H1 (cell line): ENCODE data around the gene RNF149. TPM values are rescaled to one million over a fixed set of nuclear protein-coding genes. Genes with fewer than 3 reads are reported as not detected.

ENCODE experiments used
- CTCF ChIA-PET: fragments of 300-600 bp; sonication (Branson Sonifier 250); formaldehyde crosslinking; loops from one replicate; lab custom pipeline; 2021; ENCODE audit not compliant: partially characterized antibody; lab: Charles Lee
- POLR2A ChIA-PET: fragments of 300-600 bp; sonication (Branson Sonifier 250); formaldehyde crosslinking; loops from one replicate; lab custom pipeline; 2021; ENCODE audit warnings: inconsistent platforms; ENCODE audit not compliant: partially characterized antibody; lab: Charles Lee
- DNase-seq, 2 experiments: peaks; one replicate each; pipeline versions ENCODE4 v3.0.0 to v3.0.0-alpha.2; 2010 to 2022; ENCODE audit warnings: low spot score in 2 of 2, low read depth in 1 of 2, mixed read lengths in 1 of 2
- FAIRE-seq: peaks from 2 replicates; lab custom pipeline; 2011; peaks lifted over from hg19 to GRCh38; lab: Jason Lieb, UNC
- H2AFZ ChIP-seq: 2 replicates; pipeline ENCODE4 v1.8.1; 2012; ENCODE audit warnings: low read length, inconsistent platforms
- H2AK5ac ChIP-seq: 2 replicates; pipeline ENCODE4 v1.6.1; 2013; ENCODE audit warnings: low read depth, low read length
- H2BK120ac ChIP-seq: replicated peaks from 2 replicates; pipeline ENCODE3; 2013; ENCODE audit warnings: low read depth, low read length, inconsistent platforms
- H2BK12ac ChIP-seq: 2 replicates; pipeline ENCODE4 v1.6.1; 2013; ENCODE audit warnings: low read depth, low read length
- H2BK15ac ChIP-seq: 2 replicates; pipeline ENCODE4 v1.6.1; 2013; ENCODE audit warnings: low read length
- H2BK20ac ChIP-seq: 2 replicates; pipeline ENCODE4 v1.6.1; 2013; ENCODE audit warnings: low read length
- H2BK5ac ChIP-seq: 2 replicates; pipeline ENCODE4 v1.6.1; 2013; ENCODE audit warnings: low read depth, low read length
- H3K14ac ChIP-seq: 2 replicates; pipeline ENCODE4 v1.6.1; 2013; ENCODE audit warnings: inconsistent platforms; ENCODE audit not compliant: insufficient read length
- H3K18ac ChIP-seq: 2 replicates; pipeline ENCODE4 v1.6.1; 2013; ENCODE audit warnings: low read length; ENCODE audit errors: extremely low read depth
- H3K23ac ChIP-seq: 2 replicates; pipeline ENCODE4 v1.6.1; 2013; ENCODE audit warnings: inconsistent platforms; ENCODE audit not compliant: insufficient read length
- H3K23me2 ChIP-seq: 2 replicates; pipeline ENCODE4 v1.6.1; 2013; ENCODE audit warnings: low read depth, low read length
- H3K27ac ChIP-seq: 2 replicates; pipeline ENCODE4 v1.6.1; 2011; ENCODE audit warnings: low read depth, low read length, inconsistent platforms
- H3K27me3 ChIP-seq, 4 experiments: replicated peaks in 1 of 4; 1 replicate in 1 of 4; 2 replicates in 3 of 4; pipeline versions ENCODE4 v1.6.1 to v1.8.1; 2011 to 2013; ENCODE audit warnings: low read length in 3 of 4, mild to moderate bottlenecking in 3 of 4, inconsistent platforms in 2 of 4, mixed read lengths in 2 of 4, moderate library complexity in 1 of 4; ENCODE audit not compliant: control insufficient read depth in 3 of 4, insufficient read depth in 3 of 4; ENCODE audit errors: extremely low read depth in 1 of 4
- H3K36me3 ChIP-seq, 4 experiments: 2 replicates each; pipeline versions ENCODE4 v1.6.1 to v1.8.1; 2011 to 2013; ENCODE audit warnings: mild to moderate bottlenecking in 4 of 4, low read length in 3 of 4, moderate library complexity in 2 of 4, control low read depth in 1 of 4, inconsistent platforms in 1 of 4; ENCODE audit not compliant: insufficient read depth in 4 of 4, control insufficient read depth in 2 of 4
- H3K4ac ChIP-seq: replicated peaks from 2 replicates; pipeline ENCODE3; 2013; ENCODE audit warnings: low read length, low read depth, mixed read lengths, inconsistent platforms; ENCODE audit not compliant: insufficient read length
- H3K4me1 ChIP-seq, 4 experiments: replicated peaks in 1 of 4; 1 replicate in 1 of 4; 2 replicates in 3 of 4; pipeline versions ENCODE4 v1.6.1 to v1.8.1; 2011 to 2013; ENCODE audit warnings: low read length in 3 of 4, inconsistent platforms in 2 of 4, mixed read lengths in 1 of 4; ENCODE audit not compliant: insufficient read depth in 4 of 4, control insufficient read depth in 3 of 4
- H3K4me2 ChIP-seq, 2 experiments: 2 replicates each; pipeline versions ENCODE4 v1.6.1 to v1.8.1; 2011 to 2013; ENCODE audit warnings: low read depth in 2 of 2, low read length in 2 of 2, control low read depth in 1 of 2, inconsistent platforms in 1 of 2, mild to moderate bottlenecking in 1 of 2; ENCODE audit not compliant: insufficient read depth in 1 of 2
- H3K4me3 ChIP-seq, 4 experiments: fragments of 200-600, 300-600 bp in 1 of 4; sonication (generic), shearing (Covaris generic), sonication (Bioruptor Twin) in 1 of 4; 2 replicates each; pipeline versions ENCODE4 v1.5.1 to v1.8.1; 2011 to 2016; ENCODE audit warnings: low read length in 4 of 4, low read depth in 3 of 4, control low read depth in 2 of 4, inconsistent platforms in 2 of 4, mild to moderate bottlenecking in 2 of 4, mixed read lengths in 1 of 4, moderate library complexity in 1 of 4; ENCODE audit not compliant: insufficient read depth in 2 of 4; ENCODE audit errors: extremely low read depth in 1 of 4
- H3K56ac ChIP-seq: replicated peaks from 2 replicates; pipeline ENCODE3; 2013; ENCODE audit warnings: low read depth, mild to moderate bottlenecking, mixed read lengths, low read length, inconsistent platforms; ENCODE audit not compliant: insufficient read length
- H3K79me1 ChIP-seq: 2 replicates; pipeline ENCODE4 v1.6.1; 2013; ENCODE audit warnings: low read depth, low read length, control low read depth
- H3K79me2 ChIP-seq, 2 experiments: 2 replicates each; pipeline versions ENCODE4 v1.6.1 to v1.8.1; 2012 to 2013; ENCODE audit warnings: low read length in 2 of 2, mild to moderate bottlenecking in 2 of 2, inconsistent platforms in 1 of 2; ENCODE audit not compliant: insufficient read depth in 2 of 2, control insufficient read depth in 1 of 2
- H3K9ac ChIP-seq, 4 experiments: replicated peaks in 1 of 4; 1 replicate in 1 of 4; 2 replicates in 3 of 4; pipeline versions ENCODE4 v1.6.1 to v1.8.1; 2011 to 2013; ENCODE audit warnings: low read depth in 3 of 4, low read length in 3 of 4, control low read depth in 2 of 4, mild to moderate bottlenecking in 2 of 4, moderate library complexity in 2 of 4, inconsistent platforms in 1 of 4; ENCODE audit errors: extremely low read depth in 1 of 4
- H3K9me3 ChIP-seq, 2 experiments: 2 replicates each; pipeline versions ENCODE4 v1.6.1 to v1.8.1; 2012 to 2013; ENCODE audit warnings: mild to moderate bottlenecking in 2 of 2, moderate library complexity in 2 of 2, control low read depth in 1 of 2, inconsistent platforms in 1 of 2, low read depth in 1 of 2, low read length in 1 of 2, mixed read lengths in 1 of 2; ENCODE audit not compliant: insufficient read depth in 2 of 2
- H4K20me1 ChIP-seq, 2 experiments: replicated peaks in 1 of 2; 2 replicates each; pipeline versions ENCODE3 to v1.8.1; 2011 to 2013; ENCODE audit warnings: inconsistent platforms in 2 of 2, low read length in 2 of 2, mild to moderate bottlenecking in 1 of 2; ENCODE audit not compliant: insufficient read depth in 2 of 2, control insufficient read depth in 1 of 2
- H4K5ac ChIP-seq: 2 replicates; pipeline ENCODE4 v1.6.1; 2013; ENCODE audit warnings: low read length, low read depth, mixed read lengths, inconsistent platforms; ENCODE audit not compliant: insufficient read length
- H4K8ac ChIP-seq: 2 replicates; pipeline ENCODE4 v1.8.0; 2013; ENCODE audit warnings: mild to moderate bottlenecking, moderate library complexity, low read length, inconsistent platforms; ENCODE audit not compliant: insufficient read depth; ENCODE audit errors: extremely low read depth
- H4K91ac ChIP-seq: replicated peaks from 2 replicates; pipeline ENCODE3; 2013; ENCODE audit warnings: low read length, mixed read lengths, inconsistent platforms; ENCODE audit not compliant: insufficient read length
- BACH1 ChIP-seq: IDR thresholded peaks from 2 replicates; pipeline ENCODE4 v1.6.1; 2012; ENCODE audit warnings: low read length, improper control_type of control experiment
- BCL11A ChIP-seq, 2 experiments: IDR thresholded peaks; one replicate each; pipeline ENCODE4 v1.6.1; 2011; ENCODE audit warnings: low read depth in 2 of 2, low read length in 2 of 2, mild to moderate bottlenecking in 2 of 2
- CTBP2 ChIP-seq: IDR thresholded peaks from 2 replicates; pipeline ENCODE4 v1.7.0; 2011; ENCODE audit warnings: borderline replicate concordance, mild to moderate bottlenecking, moderate library complexity, mixed read lengths, low read length; ENCODE audit not compliant: insufficient read depth, insufficient read length
- GABPA ChIP-seq: IDR thresholded peaks from 2 replicates; pipeline ENCODE4 v1.6.1; 2011; ENCODE audit warnings: mild to moderate bottlenecking, low read length, moderate library complexity, borderline replicate concordance; ENCODE audit not compliant: insufficient read depth
- HDAC2 ChIP-seq, 2 experiments: fragments of 300-600 bp in 1 of 2; sonication (generic) in 1 of 2; IDR thresholded peaks; 2 replicates each; pipeline ENCODE4 v1.6.1; 2011 to 2012; ENCODE audit warnings: low read depth in 2 of 2, low read length in 2 of 2, mild to moderate bottlenecking in 2 of 2, moderate library complexity in 2 of 2, borderline replicate concordance in 1 of 2, inconsistent platforms in 1 of 2
- JUND ChIP-seq: IDR thresholded peaks from 2 replicates; pipeline ENCODE4 v1.6.1; 2011; ENCODE audit warnings: mild to moderate bottlenecking, improper control_type of control experiment, low read length
- MAX ChIP-seq: IDR thresholded peaks from 2 replicates; pipeline ENCODE4 v1.6.1; 2012; ENCODE audit warnings: inconsistent platforms
- NANOG ChIP-seq: IDR thresholded peaks from 2 replicates; pipeline ENCODE4 v1.6.1; 2011; ENCODE audit warnings: low read length, low read depth, mild to moderate bottlenecking, inconsistent platforms; ENCODE audit not compliant: insufficient read depth, poor library complexity, severe bottlenecking
- POLR2AphosphoS5 ChIP-seq: IDR thresholded peaks from 2 replicates; pipeline ENCODE4 v1.6.1; 2011; ENCODE audit warnings: low read depth, low read length
- POU5F1 ChIP-seq: IDR thresholded peaks from 2 replicates; pipeline ENCODE4 v1.6.1; 2011; ENCODE audit warnings: low read depth, mild to moderate bottlenecking, low read length, moderate library complexity
- RFX5 ChIP-seq: IDR thresholded peaks from 2 replicates; pipeline ENCODE4 v1.6.1; 2011; ENCODE audit warnings: low read depth, low read length, improper control_type of control experiment, borderline replicate concordance
- SP2 ChIP-seq: IDR thresholded peaks from 2 replicates; pipeline ENCODE4 v1.6.1; 2012; ENCODE audit warnings: mild to moderate bottlenecking, low read length, inconsistent platforms
- WGBS, 2 experiments: shearing (Covaris generic) in 1 of 2; methylation state at CpG; one replicate each; pipeline versions ENCODE4 v1.1.6 to v1.1.7; 2013 to 2015; ENCODE audit warnings: low lambda C conversion rate in 2 of 2, mixed read lengths in 2 of 2, inconsistent platforms in 1 of 2, low coverage in 1 of 2, missing lambda C conversion rate in 1 of 2; ENCODE audit not compliant: insufficient replicate concordance in 2 of 2, insufficient coverage in 1 of 2, insufficient read length in 1 of 2; ENCODE audit errors: extremely low coverage in 1 of 2, missing lambda C conversion rate in 1 of 2; 5-methylcytosine and 5-hydroxymethylcytosine counted together
- polyA plus RNA-seq, 7 experiments: library from polyadenylated mRNA; depleted of rRNA in 3 of 7; stranded (reverse) in 5 of 7; unstranded in 2 of 7; fragments of >200 nt in 5 of 7; fragments of 200-250 nt in 2 of 7; gene quantifications; 1 replicate in 5 of 7; 2 replicates in 1 of 7; 4 replicates in 1 of 7; pipeline versions ENCODE4 v1.2.1 to v1.2.3, GENCODE V29; 2011 to 2013; ENCODE audit warnings: missing spikeins in 2 of 7, mixed read lengths in 2 of 7
- total RNA-seq: library from RNA; stranded (reverse); fragmentation: NEBNext Ultra II Directional; extraction: Animal tissue kit (Norgen Biotek cat#: 25700); gene quantifications from 2 replicates; pipeline ENCODE4 v1.2.1, GENCODE V29; 2021

Gene RNF149
- total and polyA plus RNA-seq, 2 of the 8 experiments (the other 6 are each of a cell fraction or from before 2014, with no cell fraction given) = 16.6 to 28.2 TPM

DNA sequence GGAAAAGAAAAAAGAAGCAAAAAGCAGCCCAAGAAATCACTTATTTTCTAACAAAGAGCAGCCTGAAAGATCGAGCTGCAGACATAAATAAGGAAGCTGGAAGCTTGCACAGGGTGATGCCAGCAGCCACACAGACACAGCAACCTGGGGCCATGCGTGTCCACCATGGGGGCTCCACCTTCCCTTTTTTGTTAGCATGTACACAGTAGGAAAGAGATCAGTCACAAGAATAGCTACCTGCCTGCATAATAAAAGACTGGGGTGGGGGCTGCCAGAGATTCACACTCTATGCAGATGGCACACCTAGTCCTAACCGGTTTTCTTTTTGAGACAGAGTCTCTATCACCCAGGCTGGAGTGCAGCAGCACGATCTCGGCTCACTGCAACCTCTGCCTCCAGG is 58.7 kb downstream of the RNF149 start:
- no peak overlapping the region for H3K9ac ChIP-seq
- peaks cover 4% of the 10 kb centered on the region for H3K23me2 ChIP-seq
- H4K8ac ChIP-seq = no peak overlapping the region
- no peak overlapping the region for H2AK5ac ChIP-seq
- no peak overlapping the region for H4K5ac ChIP-seq
- H3K18ac ChIP-seq = no peak overlapping the region
- no peak overlapping the region for H2BK20ac ChIP-seq
- H2BK15ac ChIP-seq = no peak overlapping the region
- ChIA-PET CTCF (interaction anchor here (0.8 to 5.5 kb wide), 5 partner anchors 10 to 590 kb away, joined by 3 to 45 read pairs (median 3); no protein-coding TSS in a partner anchor), POLR2A (no interaction called here)
- no peaks in the 10 kb centered on the region for H3K36me3 ChIP-seq
- H4K20me1 ChIP-seq = peaks cover 0 to 4% of the 10 kb centered on the region in 2 experiments
- H3K4me1 ChIP-seq = peaks cover 0 to 16% (median 9%) of the 10 kb centered on the region in 4 experiments; a peak in 4 of 7 replicates
- no peak overlapping the region for H3K14ac ChIP-seq
- no peaks in the 10 kb centered on the region for H3K27me3 ChIP-seq
- H2BK12ac ChIP-seq = no peak overlapping the region
- H3K27ac ChIP-seq = peak overlapping the region; percentile 14; the same call in 1 of the 2 replicates
- H2AFZ ChIP-seq = no peak overlapping the region
- H3K79me1 ChIP-seq = peaks cover 3% of the 10 kb centered on the region
- peak overlapping the region; percentile 74 for H4K91ac ChIP-seq
- peak in 1 of 2 experiments; percentile 49 for DNase-seq
- FAIRE-seq = no peak
- H3K4ac ChIP-seq = no peak overlapping the region
- peaks cover 0 to 1% of the 10 kb centered on the region in 2 experiments; a peak in 1 of 4 replicates for H3K9me3 ChIP-seq
- 45% methylated on average over 5 of the region's 5 CpGs; no CpG with 5 or more reads in 1 of the 2 experiments for WGBS, 2 experiments
- H3K56ac ChIP-seq = no peak overlapping the region
- H2BK120ac ChIP-seq = no peak overlapping the region
- H3K4me3 ChIP-seq = no peak overlapping the region
- H3K23ac ChIP-seq = no peak overlapping the region
- no peak overlapping the region for H2BK5ac ChIP-seq
- peak overlapping the region in 1 of 2 experiments; percentile 38; a peak in 3 of 4 replicates for H3K4me2 ChIP-seq
- H3K79me2 ChIP-seq = peaks cover 9 to 16% of the 10 kb centered on the region in 2 experiments
- TF ChIP-seq NANOG (peak; percentile 38), GABPA (no peak), HDAC2 (IDR thresholded peaks at IDR 0.05; ENCODE audit: borderline replicate concordance in 1 of 2, low read depth in 2 of 2, low read length in 2 of 2) (no peak), MAX (no peak), BCL11A (IDR thresholded peaks at IDR 0.05; ENCODE audit: low read depth in 2 of 2, low read length in 2 of 2) (no peak), CTBP2 (no peak), RFX5 (no peak), BACH1 (no peak), JUND (no peak), POU5F1 (peak; percentile 74; the same call in 1 of the 2 replicates), POLR2AphosphoS5 (no peak), SP2 (no peak)
